Measurements from ENCODE around the gene SNX12.

The SNX12 gene

DNA sequence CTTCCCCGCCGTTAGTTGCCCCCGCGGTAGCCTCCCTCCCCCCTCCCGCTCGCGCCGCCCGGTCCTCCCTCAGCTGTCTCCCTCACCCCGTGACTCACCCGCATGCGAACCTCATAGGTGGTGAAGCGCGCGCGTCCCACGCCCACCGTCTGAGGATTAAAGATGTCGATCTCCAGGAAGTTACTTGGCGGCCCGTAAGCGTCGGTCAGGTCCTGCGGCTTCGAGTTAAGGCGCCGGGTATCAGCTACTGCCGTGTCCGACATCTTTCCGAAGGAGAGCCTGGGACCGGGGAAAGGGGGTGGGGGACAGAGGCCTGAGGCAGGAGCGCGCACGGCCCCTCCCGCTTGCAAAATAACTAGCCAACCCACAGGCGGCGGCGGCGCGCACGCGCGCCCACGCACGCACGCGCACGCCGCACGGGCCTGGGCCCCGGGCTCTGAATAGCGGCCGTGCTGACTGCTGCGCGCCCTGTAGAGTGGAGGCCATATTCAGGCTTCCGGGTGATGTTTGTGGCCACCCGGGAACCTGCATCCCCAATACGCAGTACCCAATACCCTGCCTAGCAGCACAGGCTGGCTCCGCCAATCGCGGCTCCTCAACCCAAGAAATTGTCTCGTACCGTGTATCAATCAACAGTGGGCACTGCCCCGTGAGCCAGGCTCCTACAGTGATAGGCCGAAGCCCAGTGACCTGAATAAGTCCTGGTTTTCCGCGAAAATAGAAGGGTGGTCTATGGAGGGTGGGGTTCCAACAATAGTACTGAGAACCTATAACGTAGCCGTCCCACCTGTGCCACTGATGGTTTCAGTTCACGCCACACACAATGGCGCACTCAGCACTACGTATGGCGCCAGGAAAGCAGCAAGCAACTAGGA is at the start of gene SNX12:
Gene SNX12, minus strand, starts transcription at position 291 of the 875 bp plus-strand sequence. Its CDS starts 28 bp downstream, at position 263.
- peaks cover 5% of the 10 kb centered on the region for H3K36me3 Mint-ChIP-seq
- ATAC-seq, result peak; percentile 100
- H3K4me3 Mint-ChIP-seq, result peak within 1 kb of the TSS; percentile 87
- H3K27ac Mint-ChIP-seq, result peak within 1 kb of the TSS; percentile 81
- H3K4me1 Mint-ChIP-seq, result peaks cover 11% of the 10 kb centered on the region
- H3K27me3 Mint-ChIP-seq, result no peaks in the 10 kb centered on the region
- H3K9me3 Mint-ChIP-seq, result no peaks in the 10 kb centered on the region

DNA sequence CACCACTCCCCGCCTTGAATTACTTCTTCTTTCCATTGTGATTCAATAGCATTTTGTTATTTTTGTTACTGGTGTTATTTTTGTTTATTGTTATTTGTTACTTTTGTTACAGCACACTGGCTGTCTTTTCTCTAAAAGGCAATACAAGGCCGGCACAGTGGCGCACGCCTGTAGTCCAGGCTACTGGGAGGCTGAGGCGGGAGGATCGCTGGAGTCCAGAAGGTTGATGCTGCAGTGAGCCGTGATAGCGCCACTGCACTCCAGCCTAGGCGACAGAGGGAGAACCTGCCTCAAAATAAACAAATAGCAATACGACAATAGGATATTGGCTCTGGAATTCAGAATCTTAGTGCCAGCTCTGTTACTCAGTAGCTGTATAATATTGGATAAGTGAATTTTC is 49.2 kb upstream of the SNX12 start:
- peaks cover 10% of the 10 kb centered on the region for H3K36me3 Mint-ChIP-seq
- no peaks in the 10 kb centered on the region for H3K9me3 Mint-ChIP-seq
- H3K4me1 Mint-ChIP-seq, result peaks cover 10% of the 10 kb centered on the region
- H3K27me3 Mint-ChIP-seq, result no peaks in the 10 kb centered on the region
- H3K27ac Mint-ChIP-seq, result peak overlapping the region; percentile 98
- no peak overlapping the region for H3K4me3 Mint-ChIP-seq
- no peak for ATAC-seq

DNA sequence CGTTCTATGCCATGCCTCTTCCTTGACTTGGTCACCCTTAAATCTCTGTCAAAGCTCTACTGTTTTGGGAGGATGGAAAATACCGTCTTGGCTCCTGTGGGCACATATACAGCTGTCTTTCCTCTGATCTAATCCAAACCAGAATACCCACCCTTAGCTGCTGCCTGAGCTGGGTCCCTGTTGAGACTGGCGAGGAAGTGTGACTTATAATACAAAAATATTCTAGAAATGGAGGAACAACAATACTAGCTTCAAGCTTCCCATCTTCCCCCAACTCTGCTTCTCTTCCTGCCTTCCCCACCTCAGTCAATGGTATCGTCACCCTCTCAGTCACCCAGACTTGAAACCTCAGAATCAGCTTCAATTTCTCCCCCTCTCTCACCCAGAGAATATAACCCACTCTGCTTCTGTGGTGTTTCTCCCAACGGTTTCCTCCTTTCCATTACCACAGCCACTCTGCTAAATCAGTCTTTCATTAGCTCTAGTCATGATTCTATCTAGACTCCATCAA is 43.8 kb upstream of the SNX12 start:
- Mint-ChIP-seq H3K4me1 (peaks cover 49% of the 10 kb centered on the region), H3K4me3 (peak overlapping the region; percentile 98), H3K36me3 (peaks cover 41% of the 10 kb centered on the region), H3K27ac (peak overlapping the region; percentile 94), H3K9me3 (no peaks in the 10 kb centered on the region), H3K27me3 (no peaks in the 10 kb centered on the region)
- ATAC-seq, result peak; percentile 32

DNA sequence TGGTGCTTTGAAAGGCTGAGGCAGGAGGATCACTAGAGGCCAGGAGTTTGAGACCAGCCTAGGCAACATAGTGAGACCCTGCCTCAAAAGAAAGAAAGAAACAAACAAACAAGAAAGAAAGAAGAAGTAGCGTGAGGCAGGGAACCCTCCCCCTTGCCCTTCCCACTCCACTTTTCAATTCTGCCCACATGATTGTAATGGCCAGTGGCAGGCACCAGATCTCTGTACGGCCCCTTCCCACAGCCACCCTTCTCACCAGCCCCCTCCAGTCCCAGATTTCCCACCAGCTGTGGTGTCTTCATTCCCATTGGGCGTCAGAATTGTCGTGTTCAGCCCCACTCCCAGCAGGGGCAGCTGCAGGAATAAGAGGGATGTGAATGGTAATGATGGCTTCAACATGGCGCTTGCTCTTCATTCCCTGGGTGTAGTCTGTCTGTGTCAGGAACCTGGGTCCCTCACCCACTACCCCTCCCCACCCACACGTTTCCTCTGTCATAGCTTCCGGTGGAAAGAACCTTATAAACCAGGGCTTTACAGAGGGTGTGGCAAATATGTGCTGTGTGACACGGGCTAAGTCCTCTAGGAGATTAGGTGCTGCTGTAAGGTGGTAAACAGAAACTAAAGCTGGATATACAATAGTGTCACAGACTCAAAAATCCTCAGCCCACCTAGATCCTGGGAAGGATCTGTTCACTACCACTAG is 43.2 kb upstream of the SNX12 start, which contains the start of gene IL2RG:
Gene IL2RG, minus strand, starts transcription at position 437 of the 703 bp plus-strand sequence. Its CDS starts 38 bp downstream, at position 399.
- Mint-ChIP-seq H3K9me3 (no peaks in the 10 kb centered on the region), H3K4me1 (peaks cover 55% of the 10 kb centered on the region), H3K36me3 (peaks cover 48% of the 10 kb centered on the region), H3K27ac (peak within 1 kb of the TSS; percentile 94), H3K4me3 (peak within 1 kb of the TSS; percentile 98), H3K27me3 (no peaks in the 10 kb centered on the region)
- ATAC-seq, result peak; percentile 98

DNA sequence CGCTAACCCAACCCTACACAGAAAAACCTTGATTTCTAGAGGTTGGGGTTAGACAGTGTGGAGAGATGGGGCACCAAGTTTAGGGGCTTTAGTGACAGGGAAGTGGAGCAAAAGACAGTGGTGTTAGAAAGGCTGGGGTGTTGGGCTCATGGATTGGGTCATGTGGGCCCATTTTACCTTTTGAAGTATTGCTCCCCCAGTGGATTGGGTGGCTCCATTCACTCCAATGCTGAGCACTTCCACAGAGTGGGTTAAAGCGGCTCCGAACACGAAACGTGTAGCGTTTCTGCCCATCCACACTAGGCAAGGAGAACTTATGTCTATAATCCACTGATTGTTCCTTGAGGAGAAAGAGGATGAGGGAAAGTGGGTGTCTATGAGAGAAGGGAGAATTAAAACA is 40.9 kb upstream of the SNX12 start:
- Mint-ChIP-seq H3K4me1 (peaks cover 74% of the 10 kb centered on the region), H3K27ac (peak overlapping the region; percentile 94), H3K27me3 (no peaks in the 10 kb centered on the region), H3K36me3 (peaks cover 58% of the 10 kb centered on the region), H3K4me3 (peak overlapping the region; percentile 98), H3K9me3 (no peaks in the 10 kb centered on the region)
- no peak for ATAC-seq

DNA sequence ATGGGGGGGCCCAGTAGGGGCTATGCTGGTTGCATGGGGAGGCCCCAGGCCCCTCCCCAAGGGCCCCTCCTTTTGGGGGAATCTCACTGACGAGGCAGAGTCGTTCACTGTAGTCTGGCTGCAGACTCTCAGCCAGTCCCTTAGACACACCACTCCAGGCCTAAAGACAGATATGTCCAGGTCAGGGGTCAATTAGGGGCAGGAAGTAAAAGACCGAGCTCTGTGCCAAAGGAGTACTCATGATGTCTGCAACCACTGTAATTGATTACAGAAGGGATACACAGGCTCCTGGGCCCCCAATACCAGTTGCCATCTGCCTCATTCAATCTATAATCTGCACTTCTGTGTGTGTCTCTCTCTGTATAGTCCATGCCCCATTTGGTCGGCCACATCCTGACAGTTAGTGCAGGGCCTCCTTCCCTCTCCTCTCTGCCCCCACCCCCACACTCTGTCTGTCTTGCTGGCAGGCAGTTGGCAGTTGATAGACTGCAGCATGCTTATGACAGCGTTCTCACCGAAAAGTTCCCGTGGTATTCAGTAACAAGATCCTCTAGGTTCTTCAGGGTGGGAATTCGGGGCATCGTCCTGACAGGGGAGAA is 39.7 kb upstream of the SNX12 start:
- Mint-ChIP-seq H3K27ac (peak overlapping the region; percentile 94), H3K27me3 (no peaks in the 10 kb centered on the region), H3K36me3 (peaks cover 58% of the 10 kb centered on the region), H3K4me1 (peaks cover 86% of the 10 kb centered on the region), H3K4me3 (peak overlapping the region; percentile 98), H3K9me3 (no peaks in the 10 kb centered on the region)
- ATAC-seq, result no peak

DNA sequence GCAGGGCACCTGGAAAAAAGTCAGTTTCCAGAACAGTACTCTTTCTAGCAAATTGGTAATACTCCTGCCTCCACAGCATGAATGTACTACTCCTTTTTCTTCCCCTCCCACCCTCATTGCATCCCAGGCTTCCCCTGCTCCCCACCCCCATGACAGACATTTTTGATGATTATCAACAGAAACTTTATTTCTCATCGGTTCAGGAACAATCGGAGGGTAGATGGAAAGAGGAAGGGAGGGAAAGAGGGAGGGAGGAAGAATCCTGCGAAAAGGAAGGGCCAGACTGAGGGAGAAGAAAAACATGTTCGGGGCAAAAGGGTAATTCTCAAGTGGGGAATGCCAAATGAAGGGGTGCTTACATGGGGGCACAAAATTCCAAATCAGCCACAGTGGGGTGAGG is 39.1 kb upstream of the SNX12 start:
- Mint-ChIP-seq H3K27ac (no peak overlapping the region), H3K9me3 (no peaks in the 10 kb centered on the region), H3K4me3 (no peak overlapping the region), H3K27me3 (no peaks in the 10 kb centered on the region), H3K36me3 (peaks cover 58% of the 10 kb centered on the region), H3K4me1 (peaks cover 86% of the 10 kb centered on the region)
- ATAC-seq, result no peak

DNA sequence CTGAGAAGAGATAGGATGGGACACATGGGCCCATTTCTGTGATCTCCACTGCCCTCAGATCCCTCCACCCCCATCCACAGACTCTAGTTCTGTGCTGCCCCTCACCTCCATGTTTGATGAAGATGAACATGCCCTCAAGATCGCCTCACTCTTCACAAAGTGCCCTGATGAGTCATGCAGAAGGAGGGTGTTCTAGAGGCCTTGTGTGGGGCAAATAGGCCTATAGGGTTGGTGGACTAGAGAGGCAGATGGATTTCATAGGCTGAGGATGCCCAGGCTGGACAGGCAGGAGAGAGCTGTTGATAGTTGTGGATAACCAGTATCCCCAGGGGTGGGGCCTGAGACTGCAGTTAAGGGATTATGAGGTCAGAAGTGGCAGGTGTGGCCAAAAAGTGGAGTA is 38.3 kb upstream of the SNX12 start, which contains the start of gene CXorf65:
Gene CXorf65, minus strand, starts transcription at position 314 of the 400 bp plus-strand sequence. Its CDS starts 184 bp downstream, at position 130.
- H3K36me3 Mint-ChIP-seq, result peaks cover 58% of the 10 kb centered on the region
- no peaks in the 10 kb centered on the region for H3K27me3 Mint-ChIP-seq
- ATAC-seq, result no peak
- no peak within 1 kb of the TSS for H3K4me3 Mint-ChIP-seq
- peaks cover 84% of the 10 kb centered on the region for H3K4me1 Mint-ChIP-seq
- peak within 1 kb of the TSS; percentile 54 for H3K27ac Mint-ChIP-seq
- H3K9me3 Mint-ChIP-seq, result no peaks in the 10 kb centered on the region

DNA sequence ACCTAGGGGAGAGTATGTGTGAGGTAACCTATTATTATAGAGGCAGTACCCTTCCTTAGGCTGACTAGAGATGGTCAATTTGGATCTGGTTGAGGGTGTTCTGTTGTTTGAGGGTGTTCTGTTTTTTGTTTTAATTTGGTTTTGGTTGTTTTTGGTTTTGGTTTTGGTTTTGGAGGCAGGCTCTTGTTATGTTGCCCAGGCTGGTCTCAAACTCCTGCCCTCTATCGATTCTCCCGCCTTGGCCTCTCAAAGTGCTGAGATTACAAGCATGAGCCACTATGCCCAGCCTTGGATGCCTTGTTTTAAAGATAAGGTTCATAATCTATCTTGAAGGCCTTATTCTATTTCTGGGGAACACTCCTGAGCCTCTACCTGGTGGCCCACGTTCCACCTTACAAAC is 37.5 kb upstream of the SNX12 start:
- no peaks in the 10 kb centered on the region for H3K9me3 Mint-ChIP-seq
- peaks cover 53% of the 10 kb centered on the region for H3K36me3 Mint-ChIP-seq
- ATAC-seq, result no peak
- H3K4me1 Mint-ChIP-seq, result peaks cover 88% of the 10 kb centered on the region
- H3K4me3 Mint-ChIP-seq, result no peak overlapping the region
- peak overlapping the region; percentile 54 for H3K27ac Mint-ChIP-seq
- H3K27me3 Mint-ChIP-seq, result no peaks in the 10 kb centered on the region

DNA sequence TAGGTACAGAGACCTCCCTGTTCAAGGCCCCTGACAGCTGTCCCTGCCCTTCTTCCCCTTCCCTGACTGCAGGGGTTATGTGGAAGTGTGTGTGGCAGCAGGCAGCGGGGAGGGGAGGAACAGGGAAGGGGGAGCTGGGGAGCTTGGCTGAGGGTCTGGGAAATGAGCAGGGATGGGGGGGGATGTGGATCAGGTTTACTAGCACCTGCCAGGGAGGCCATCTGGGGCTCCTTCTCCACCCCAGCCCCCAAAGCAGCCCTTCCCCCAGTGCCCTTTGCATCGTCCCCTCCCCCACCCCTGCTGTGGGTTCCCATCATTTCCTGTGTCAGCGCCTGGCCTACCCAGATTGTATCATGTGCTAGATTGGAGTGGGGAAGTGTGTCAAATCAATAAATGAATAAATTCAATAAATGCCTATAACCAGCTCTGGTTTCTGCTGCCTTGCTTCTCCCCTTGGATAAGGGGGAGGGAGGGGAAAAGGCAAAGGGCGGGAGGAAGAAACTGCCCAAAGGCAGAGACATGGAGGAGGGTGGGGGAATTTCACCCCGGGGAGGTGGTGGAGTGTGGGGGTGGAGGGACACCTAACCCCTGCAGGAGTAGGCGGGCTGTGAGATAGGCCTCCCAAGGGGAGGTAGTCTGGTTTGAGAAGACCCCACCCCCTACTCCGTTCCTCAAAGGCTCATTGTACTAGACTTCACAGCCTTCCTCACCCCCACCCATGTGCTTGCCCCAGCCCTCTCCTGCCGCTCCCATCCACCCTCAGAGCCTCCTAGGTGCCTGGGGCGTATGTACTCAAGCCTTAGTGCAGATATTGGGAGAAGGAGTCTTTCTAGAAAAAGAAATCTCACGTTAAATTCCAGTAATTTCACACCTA is 35.2 kb upstream of the SNX12 start:
- no peaks in the 10 kb centered on the region for H3K9me3 Mint-ChIP-seq
- H3K27ac Mint-ChIP-seq, result peak overlapping the region; percentile 89
- ATAC-seq, result peak; percentile 78
- H3K36me3 Mint-ChIP-seq, result peaks cover 31% of the 10 kb centered on the region
- no peaks in the 10 kb centered on the region for H3K27me3 Mint-ChIP-seq
- H3K4me1 Mint-ChIP-seq, result peaks cover 80% of the 10 kb centered on the region
- H3K4me3 Mint-ChIP-seq, result peak overlapping the region; percentile 52

DNA sequence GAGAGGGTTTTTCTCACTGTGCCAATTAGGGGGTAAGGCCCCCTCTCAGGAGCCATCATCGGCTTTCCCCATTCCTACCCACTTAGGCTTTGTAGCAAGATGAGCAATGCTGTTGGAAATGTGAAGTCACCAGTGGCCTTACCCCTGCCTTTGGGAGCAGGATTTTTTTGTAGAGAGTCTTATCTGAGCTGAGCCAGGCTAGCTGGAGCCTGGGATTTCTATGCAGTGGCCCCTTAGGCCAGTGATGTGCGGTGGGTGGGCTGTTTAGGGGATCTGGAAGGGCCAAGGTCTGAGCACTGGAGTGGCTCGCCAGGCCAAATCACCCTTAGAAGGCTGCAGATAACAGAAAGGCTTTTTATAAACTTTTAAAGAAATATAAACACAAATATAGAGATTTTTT is 34.2 kb upstream of the SNX12 start:
- Mint-ChIP-seq H3K27me3 (no peaks in the 10 kb centered on the region), H3K4me3 (no peak overlapping the region), H3K4me1 (peaks cover 71% of the 10 kb centered on the region), H3K27ac (peak overlapping the region; percentile 89), H3K36me3 (peaks cover 20% of the 10 kb centered on the region), H3K9me3 (no peaks in the 10 kb centered on the region)
- ATAC-seq, result no peak

DNA sequence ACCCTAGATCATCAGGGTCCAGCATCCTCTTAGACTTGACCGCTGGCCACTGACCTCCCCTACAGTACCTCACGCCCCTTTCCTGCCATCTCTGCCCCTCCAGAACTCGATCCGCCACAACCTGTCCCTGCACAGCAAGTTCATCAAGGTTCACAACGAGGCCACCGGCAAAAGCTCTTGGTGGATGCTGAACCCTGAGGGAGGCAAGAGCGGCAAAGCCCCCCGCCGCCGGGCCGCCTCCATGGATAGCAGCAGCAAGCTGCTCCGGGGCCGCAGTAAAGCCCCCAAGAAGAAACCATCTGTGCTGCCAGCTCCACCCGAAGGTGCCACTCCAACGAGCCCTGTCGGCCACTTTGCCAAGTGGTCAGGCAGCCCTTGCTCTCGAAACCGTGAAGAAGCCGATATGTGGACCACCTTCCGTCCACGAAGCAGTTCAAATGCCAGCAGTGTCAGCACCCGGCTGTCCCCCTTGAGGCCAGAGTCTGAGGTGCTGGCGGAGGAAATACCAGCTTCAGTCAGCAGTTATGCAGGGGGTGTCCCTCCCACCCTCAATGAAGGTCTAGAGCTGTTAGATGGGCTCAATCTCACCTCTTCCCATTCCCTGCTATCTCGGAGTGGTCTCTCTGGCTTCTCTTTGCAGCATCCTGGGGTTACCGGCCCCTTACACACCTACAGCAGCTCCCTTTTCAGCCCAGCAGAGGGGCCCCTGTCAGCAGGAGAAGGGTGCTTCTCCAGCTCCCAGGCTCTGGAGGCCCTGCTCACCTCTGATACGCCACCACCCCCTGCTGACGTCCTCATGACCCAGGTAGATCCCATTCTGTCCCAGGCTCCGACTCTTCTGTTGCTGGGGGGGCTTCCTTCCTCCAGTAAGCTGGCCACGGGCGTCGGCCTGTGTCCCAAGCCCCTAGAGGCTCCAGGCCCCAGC is 32.7 kb upstream of the SNX12 start:
- no peaks in the 10 kb centered on the region for H3K9me3 Mint-ChIP-seq
- no peaks in the 10 kb centered on the region for H3K27me3 Mint-ChIP-seq
- no peak overlapping the region for H3K4me3 Mint-ChIP-seq
- H3K4me1 Mint-ChIP-seq, result peaks cover 59% of the 10 kb centered on the region
- H3K27ac Mint-ChIP-seq, result peak overlapping the region; percentile 74
- peaks cover 6% of the 10 kb centered on the region for H3K36me3 Mint-ChIP-seq
- no peak for ATAC-seq

DNA sequence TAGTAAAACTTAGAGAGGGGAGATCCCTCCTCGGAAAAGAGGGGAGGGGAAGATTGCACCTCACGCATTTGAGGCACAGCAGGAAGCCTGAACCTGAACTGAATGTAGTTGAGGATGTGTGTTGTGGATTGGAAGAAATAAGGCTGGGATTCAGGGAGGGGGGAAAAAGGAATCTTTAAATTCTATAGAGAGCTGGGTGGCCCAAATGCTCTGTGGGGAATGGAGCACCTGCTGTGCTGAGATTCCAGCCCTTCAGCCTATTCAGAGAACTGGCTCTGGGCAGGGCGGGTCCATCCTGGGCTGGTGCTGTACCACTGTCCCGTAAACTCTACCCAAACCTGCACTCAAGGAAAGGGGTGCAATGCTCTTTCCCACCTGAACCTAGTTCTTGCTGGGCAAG is 31.6 kb upstream of the SNX12 start:
- Mint-ChIP-seq H3K27ac (peak overlapping the region; percentile 22), H3K27me3 (no peaks in the 10 kb centered on the region), H3K4me1 (peaks cover 57% of the 10 kb centered on the region)

More for the DNA sequence above, 31.6 kb upstream of the SNX12 start:
- ATAC-seq, result no peak
- no peaks in the 10 kb centered on the region for H3K36me3 Mint-ChIP-seq
- no peak overlapping the region for H3K4me3 Mint-ChIP-seq
- H3K9me3 Mint-ChIP-seq, result no peaks in the 10 kb centered on the region
